Stomach (tissue), 9 donors: ENCODE measurements around the gene SH3RF2. TPM values are rescaled to one million over a fixed set of nuclear protein-coding genes. Genes with fewer than 3 reads are reported as not detected.
"Not testable (repeated sequence)": the region's sequence is repeated elsewhere in the genome, so short reads cannot be mapped to it uniquely, and the experiment has no call there.

Experiments
- DNase-seq, 2 donors: peaks; one replicate each; pipeline versions ENCODE4 v3.0.0 to v3.0.0-alpha.2; 2013 to 2019
- H3K27ac ChIP-seq, 5 donors: fragments of 200-600 bp in 4 of 5; sonication (generic) in 4 of 5; one replicate each; pipeline ENCODE4 v1.5.1; 2013 to 2019; ENCODE audit warnings: mild to moderate bottlenecking in 1 of 5, moderate library complexity in 1 of 5
- H3K27me3 ChIP-seq, 3 donors: fragments of 200-600 bp; sonication (generic); one replicate each; pipeline ENCODE4 v1.5.1; 2017 to 2019; ENCODE audit warnings: mixed run types in 1 of 3
- H3K36me3 ChIP-seq, 4 donors: fragments of 200-600 bp; sonication (generic); 1 replicate in 3 of 4; 2 replicates in 1 of 4; pipeline ENCODE4 v1.5.1; 2016 to 2019
- H3K4me1 ChIP-seq, 4 donors: fragments of 200-600 bp; sonication (generic); one replicate each; pipeline ENCODE4 v1.5.1; 2016 to 2019
- H3K4me3 ChIP-seq, 4 donors: fragments of 200-600 bp; sonication (generic) in 3 of 4; one replicate each; pipeline ENCODE4 v1.5.1; 2016 to 2019; ENCODE audit warnings: mild to moderate bottlenecking in 1 of 4
- H3K9me3 ChIP-seq, 4 donors: fragments of 200-600 bp; sonication (generic); one replicate each; pipeline ENCODE4 v1.5.1; 2016 to 2019
- EP300 ChIP-seq: sonication (generic); formaldehyde crosslinking; IDR thresholded peaks from one replicate; pipeline ENCODE4 v1.6.1; 2017; ENCODE audit warnings: antibody characterized with exemption
- POLR2A ChIP-seq, 4 donors: fragments of 450-650 bp; IDR thresholded peaks; one replicate each; pipeline ENCODE4 v1.6.1; 2016; ENCODE audit warnings: antibody characterized with exemption in 4 of 4, control low read depth in 2 of 4, mild to moderate bottlenecking in 1 of 4, moderate library complexity in 1 of 4
- POLR2AphosphoS5 ChIP-seq, 3 donors: sonication (generic); formaldehyde crosslinking; IDR thresholded peaks; one replicate each; pipeline ENCODE4 v1.6.1; 2016; ENCODE audit warnings: antibody characterized with exemption in 3 of 3
- WGBS, 5 donors: extraction: QIAGEN DNeasy Blood & Tissue Kit in 3 of 5; methylation state at CpG; one replicate each; pipeline versions ENCODE4 v1.1.5 to v1.1.7; 2013 to 2018; 5-methylcytosine and 5-hydroxymethylcytosine counted together
- intact Hi-C: fragments of 100-400 bp; cut with DNase I; formaldehyde crosslinking; loops from one replicate; pipeline ENCODE4 v1.15.1; 2023; ENCODE audit warnings: low total_unique reads
- polyA plus RNA-seq, 3 donors: library from polyadenylated mRNA; stranded (reverse); fragments of 200-250 nt; gene quantifications; one replicate each; pipeline ENCODE4 v1.2.3, GENCODE V29; 2013
- total RNA-seq, 5 donors: library from RNA; depleted of rRNA; stranded (reverse); fragments of >200 nt; gene quantifications; one replicate each; pipeline versions ENCODE4 v1.1.0 to v1.2.3, GENCODE V29; 2014 to 2016
- TF ChIP-seq, protein P1 (sequence below), 7 experiments: fragments of 450-650 bp in 4 of 7; fragments of 200-600 bp in 3 of 7; sonication (generic) in 3 of 7; IDR thresholded peaks; one replicate each; pipeline ENCODE4 v1.5.1; 2016 to 2019; ENCODE audit warnings: antibody characterized with exemption in 7 of 7, control low read depth in 2 of 7, mild to moderate bottlenecking in 1 of 7
- donor health status: healthy with polysubstance abuse.
- donor health status: Bipolar disorder and iron deficiency.
- donor health status: healthy.

The SH3RF2 gene
- total and polyA plus RNA-seq, 8 donors, result 20.8 to 62.0 (median 40.7) TPM

DNA sequence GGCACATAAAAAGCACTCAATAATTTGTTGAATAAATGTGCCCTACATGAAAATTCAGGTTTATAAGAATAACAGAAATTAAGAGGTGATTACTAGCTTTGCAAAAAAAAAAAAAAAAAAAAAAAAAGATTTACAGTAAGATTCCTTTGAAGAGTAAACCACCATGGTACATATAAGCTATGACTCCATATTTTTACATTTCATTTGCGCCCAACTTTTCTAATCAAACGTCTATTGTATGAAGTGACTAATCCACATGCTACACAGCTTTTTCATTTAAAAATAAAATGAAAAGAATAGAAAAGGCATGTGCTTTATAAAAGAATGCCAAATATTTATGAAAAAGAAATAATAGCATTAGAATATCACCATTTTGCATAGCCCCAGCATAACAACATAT lies 169.1 kb downstream of the SH3RF2 start, which contains the start of gene PLAC8L1:
Gene PLAC8L1, minus strand, starts transcription at position 101 of the 400 bp plus-strand sequence. CDS start 1,266 bp downstream, outside the sequence.
- Histone ChIP-seq H3K36me3 (peaks cover 0 to 13% (median 3%) of the 10 kb centered on the region in 4 donors), H3K27ac (no peak within 1 kb of the TSS), H3K4me3 (no peak within 1 kb of the TSS), H3K27me3 (no peaks in the 10 kb centered on the region), H3K9me3 (no peaks in the 10 kb centered on the region), H3K4me1 (no peaks in the 10 kb centered on the region)
- no peak for DNase-seq
- intact Hi-C loops, result no loop called here
- 93 to 98% (median 95%) methylated on average over 2 of the region's 2 CpGs for WGBS, 5 donors
- TF ChIP-seq POLR2AphosphoS5 (IDR thresholded peaks at IDR 0.05) (no peak), POLR2A (IDR thresholded peaks at IDR 0.05) (no peak), EP300 (no peak)
- TF ChIP-seq, protein P1, sequence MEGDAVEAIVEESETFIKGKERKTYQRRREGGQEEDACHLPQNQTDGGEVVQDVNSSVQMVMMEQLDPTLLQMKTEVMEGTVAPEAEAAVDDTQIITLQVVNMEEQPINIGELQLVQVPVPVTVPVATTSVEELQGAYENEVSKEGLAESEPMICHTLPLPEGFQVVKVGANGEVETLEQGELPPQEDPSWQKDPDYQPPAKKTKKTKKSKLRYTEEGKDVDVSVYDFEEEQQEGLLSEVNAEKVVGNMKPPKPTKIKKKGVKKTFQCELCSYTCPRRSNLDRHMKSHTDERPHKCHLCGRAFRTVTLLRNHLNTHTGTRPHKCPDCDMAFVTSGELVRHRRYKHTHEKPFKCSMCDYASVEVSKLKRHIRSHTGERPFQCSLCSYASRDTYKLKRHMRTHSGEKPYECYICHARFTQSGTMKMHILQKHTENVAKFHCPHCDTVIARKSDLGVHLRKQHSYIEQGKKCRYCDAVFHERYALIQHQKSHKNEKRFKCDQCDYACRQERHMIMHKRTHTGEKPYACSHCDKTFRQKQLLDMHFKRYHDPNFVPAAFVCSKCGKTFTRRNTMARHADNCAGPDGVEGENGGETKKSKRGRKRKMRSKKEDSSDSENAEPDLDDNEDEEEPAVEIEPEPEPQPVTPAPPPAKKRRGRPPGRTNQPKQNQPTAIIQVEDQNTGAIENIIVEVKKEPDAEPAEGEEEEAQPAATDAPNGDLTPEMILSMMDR (IDR thresholded peaks at IDR 0.05), result no peak

DNA sequence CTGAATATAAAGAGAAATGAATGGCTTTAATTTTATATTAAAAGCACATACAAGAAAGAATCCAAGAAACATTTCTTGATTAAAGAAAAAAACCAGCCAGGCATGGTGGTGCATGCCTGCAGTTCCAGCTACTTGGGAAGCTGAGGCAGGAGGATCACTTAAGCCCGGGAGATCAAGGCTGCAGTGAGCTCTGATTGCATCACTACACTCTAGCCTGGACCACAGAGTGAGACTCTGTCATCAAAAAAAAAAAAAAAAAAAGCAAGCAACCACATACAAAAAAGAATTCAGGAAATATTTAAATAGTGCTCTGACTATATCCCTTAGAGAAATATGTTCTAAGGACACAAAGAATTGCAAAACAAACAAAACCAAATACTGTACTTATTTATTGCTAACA lies 171.5 kb downstream of the SH3RF2 start:
- Histone ChIP-seq H3K27me3 (no peaks in the 10 kb centered on the region), H3K9me3 (no peaks in the 10 kb centered on the region), H3K36me3 (peaks cover 2 to 19% (median 10%) of the 10 kb centered on the region in 4 donors), H3K4me1 (peaks cover 0 to 7% (median 0%) of the 10 kb centered on the region in 4 donors), H3K27ac (no peak overlapping the region), H3K4me3 (no peak overlapping the region)
- TF ChIP-seq EP300 (no peak), POLR2AphosphoS5 (IDR thresholded peaks at IDR 0.05) (no peak), POLR2A (IDR thresholded peaks at IDR 0.05) (no peak)
- TF ChIP-seq, protein P1 (IDR thresholded peaks at IDR 0.05), result no peak
- DNase-seq, result no peak
- WGBS, 5 donors, result 36 to 91% (median 53%) methylated on average over 1 of the region's 1 CpG
- intact Hi-C loops, result no loop called here

DNA sequence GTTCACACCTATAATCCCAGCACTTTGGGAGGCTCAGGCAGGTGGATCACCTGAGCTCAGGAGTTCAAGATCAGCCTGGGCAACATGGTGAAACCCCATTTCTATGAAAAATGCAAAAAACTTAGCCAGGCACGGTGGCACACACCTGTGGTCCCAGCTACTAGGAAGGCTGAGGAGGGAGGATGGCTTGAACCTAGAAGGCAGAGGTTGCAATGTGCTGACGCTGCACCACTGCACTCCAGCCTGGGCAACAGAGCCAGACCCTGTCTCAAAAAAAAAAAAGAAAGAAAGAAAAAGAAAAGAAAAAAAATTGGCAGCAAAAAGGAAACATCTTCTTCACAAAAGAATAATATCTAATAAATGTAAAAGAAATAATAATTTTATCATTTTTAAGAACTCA lies 172.5 kb downstream of the SH3RF2 start:
- not testable (repeated sequence) for H3K4me3 ChIP-seq

DNA sequence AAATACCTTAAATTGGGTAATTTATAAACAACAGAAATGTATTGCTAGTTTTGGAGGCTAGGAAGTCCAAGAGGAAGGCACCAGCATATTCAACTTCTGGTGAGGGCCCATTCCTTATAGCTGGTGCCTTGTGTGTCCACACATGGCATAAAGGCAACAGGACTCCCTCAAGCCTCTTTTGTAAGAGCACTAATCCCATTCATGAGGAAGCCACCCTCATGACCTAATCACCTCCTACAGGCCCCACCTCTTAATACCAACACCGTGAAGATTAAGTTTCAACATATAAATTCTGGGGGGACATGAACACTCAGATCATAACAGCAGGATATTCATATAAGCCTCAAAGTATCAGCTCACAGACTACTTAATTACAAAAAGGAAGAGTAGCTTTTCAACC lies 173.0 kb downstream of the SH3RF2 start:
- 64 to 92% (median 70%) methylated on average over 1 of the region's 1 CpG for WGBS, 5 donors
- Histone ChIP-seq H3K4me3 (no peak overlapping the region), H3K36me3 (peaks cover 12 to 28% (median 23%) of the 10 kb centered on the region in 4 donors), H3K9me3 (no peaks in the 10 kb centered on the region), H3K4me1 (peaks cover 0 to 7% (median 0%) of the 10 kb centered on the region in 4 donors), H3K27ac (no peak overlapping the region), H3K27me3 (no peaks in the 10 kb centered on the region)
- intact Hi-C loops, result no loop called here
- TF ChIP-seq POLR2A (IDR thresholded peaks at IDR 0.05) (no peak), EP300 (no peak), POLR2AphosphoS5 (IDR thresholded peaks at IDR 0.05) (no peak)
- TF ChIP-seq, protein P1 (IDR thresholded peaks at IDR 0.05), result no peak
- no peak for DNase-seq

More for the DNA sequence above, 172.5 kb downstream of the SH3RF2 start:
- peaks cover 8 to 28% (median 20%) of the 10 kb centered on the region in 4 donors for H3K36me3 ChIP-seq
- H3K27me3 ChIP-seq, DNase-seq, intact Hi-C loops, H3K4me1 ChIP-seq, H3K27ac ChIP-seq, H3K9me3 ChIP-seq: not testable (repeated sequence)
- 92 to 100% (median 96%) methylated on average over 2 of the region's 2 CpGs for WGBS, 5 donors

DNA sequence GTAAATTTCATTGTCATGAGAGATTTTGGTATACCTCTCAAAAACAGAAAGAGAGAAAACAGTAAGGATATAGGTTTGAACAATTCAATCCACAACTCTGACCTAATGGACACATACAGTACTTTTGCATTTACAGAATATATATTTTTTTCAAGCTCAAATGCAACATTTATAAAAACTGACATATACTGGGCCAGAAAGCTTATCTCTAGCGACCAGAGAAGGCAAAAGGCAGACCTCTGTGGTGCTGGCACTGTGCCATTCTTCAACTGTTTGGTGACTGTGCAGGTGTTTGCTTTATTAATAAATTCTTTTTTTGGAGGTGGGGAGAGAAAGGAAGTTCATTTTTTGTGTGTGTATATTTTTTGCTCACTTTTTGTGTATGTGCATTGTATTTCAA lies 175.0 kb downstream of the SH3RF2 start:
- intact Hi-C loops, result no loop called here
- no peaks in the 10 kb centered on the region for H3K9me3 ChIP-seq
- H3K27ac ChIP-seq, result no peak overlapping the region
- no peak for TF ChIP-seq EP300
- no peak for TF ChIP-seq POLR2A (IDR thresholded peaks at IDR 0.05)
- TF ChIP-seq, protein P1 (IDR thresholded peaks at IDR 0.05), result no peak
- TF ChIP-seq POLR2AphosphoS5 (IDR thresholded peaks at IDR 0.05), result no peak
- 8 to 58% (median 29%) methylated on average over 1 of the region's 1 CpG for WGBS, 5 donors
- H3K27me3 ChIP-seq, result no peaks in the 10 kb centered on the region
- peaks cover 0 to 7% (median 0%) of the 10 kb centered on the region in 4 donors for H3K4me1 ChIP-seq
- peaks cover 12 to 39% (median 36%) of the 10 kb centered on the region in 4 donors for H3K36me3 ChIP-seq
- DNase-seq, result peak; percentile 52 to 59
- no peak overlapping the region for H3K4me3 ChIP-seq
